GM21390 (cell line): ENCODE results near the gene MCUB.
"Not testable (repeated sequence)": the region's sequence is repeated elsewhere in the genome, so short reads cannot be mapped to it uniquely, and the experiment has no call there.

Experiments
- ATAC-seq: cut with Tn5 transposase; IDR thresholded peaks from one replicate; pipeline ENCODE4 v1.9.1; 2021; ENCODE audit not compliant: unreplicated experiment

The MCUB gene

DNA sequence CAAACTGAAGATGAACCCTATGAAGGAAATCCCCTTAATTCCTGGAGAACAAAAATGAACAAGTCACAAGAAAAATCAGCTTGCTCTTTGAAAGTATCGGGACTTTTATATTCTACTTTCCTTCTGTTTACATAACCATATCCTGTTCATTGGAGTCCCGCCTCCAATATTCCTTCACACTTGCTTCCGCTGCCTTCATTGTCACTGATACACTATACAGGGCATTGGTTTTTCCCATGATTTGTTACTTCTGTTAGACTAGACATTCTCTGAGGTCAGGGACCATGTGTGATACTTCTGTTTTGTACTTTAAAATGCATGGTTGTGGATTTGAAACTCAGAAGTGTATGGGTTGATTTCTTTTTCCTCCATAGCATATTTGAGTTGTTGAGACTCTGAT, 18.8 kb downstream of the MCUB start:
- ATAC-seq, result no peak

DNA sequence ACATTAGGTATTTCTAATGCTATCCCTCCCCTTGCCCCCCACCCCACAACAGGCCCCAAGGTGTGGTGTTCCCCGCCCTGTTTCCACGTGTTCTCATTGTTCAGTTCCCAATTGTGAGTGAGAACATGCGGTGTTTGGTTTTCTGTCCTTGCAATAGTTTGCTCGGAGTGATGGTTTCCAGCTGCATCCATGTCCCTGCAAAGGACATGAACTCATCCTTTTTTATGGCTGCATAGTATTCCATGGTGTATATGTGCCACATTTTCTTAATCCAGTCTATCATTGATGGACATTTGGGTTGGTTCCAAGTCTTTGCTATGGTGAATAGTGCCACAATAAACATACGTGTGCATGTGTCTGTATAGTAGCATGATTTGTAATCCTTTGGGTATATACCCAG, 20.0 kb downstream of the MCUB start:
- not testable (repeated sequence) for ATAC-seq

DNA sequence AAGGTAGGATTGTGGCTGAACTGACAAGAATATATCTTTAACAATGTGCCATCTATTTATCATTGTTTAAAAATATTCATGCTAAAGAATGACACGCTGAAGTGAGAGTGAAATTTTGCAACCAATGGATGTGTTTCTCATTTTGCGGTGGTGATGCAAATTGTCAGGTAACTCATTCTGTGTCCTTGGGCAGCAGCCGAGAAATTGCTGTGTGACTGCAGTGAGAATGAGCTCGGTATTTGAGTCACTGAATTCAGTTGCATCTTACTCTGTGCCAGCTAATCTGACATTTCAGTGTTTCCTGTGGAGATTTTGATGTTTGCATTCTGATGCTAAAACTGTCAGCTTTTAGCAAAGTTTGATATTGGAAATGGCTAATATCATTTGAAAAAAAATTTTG, 28.1 kb downstream of the MCUB start:
- peak; percentile 98 for ATAC-seq

DNA sequence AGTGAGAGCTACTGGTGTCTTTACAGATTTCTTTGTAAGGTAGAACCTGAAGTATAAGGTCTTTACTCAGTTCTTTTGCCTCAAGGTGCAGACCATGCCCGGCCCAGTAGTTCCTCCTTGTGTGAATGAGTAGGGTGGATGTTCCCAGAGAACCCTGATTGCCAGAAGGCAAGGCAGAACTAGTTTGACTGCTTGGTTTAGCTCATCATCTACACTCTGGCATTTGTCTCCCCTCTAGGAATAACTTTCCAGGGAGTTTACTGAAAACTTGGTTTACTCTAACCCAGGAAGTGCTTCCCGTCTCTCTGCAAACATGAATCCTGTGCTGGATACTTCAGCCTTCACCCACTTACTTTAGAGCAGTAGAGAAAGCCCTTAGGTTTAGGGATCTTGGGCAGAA, 29.1 kb downstream of the MCUB start:
- ATAC-seq, result no peak

DNA sequence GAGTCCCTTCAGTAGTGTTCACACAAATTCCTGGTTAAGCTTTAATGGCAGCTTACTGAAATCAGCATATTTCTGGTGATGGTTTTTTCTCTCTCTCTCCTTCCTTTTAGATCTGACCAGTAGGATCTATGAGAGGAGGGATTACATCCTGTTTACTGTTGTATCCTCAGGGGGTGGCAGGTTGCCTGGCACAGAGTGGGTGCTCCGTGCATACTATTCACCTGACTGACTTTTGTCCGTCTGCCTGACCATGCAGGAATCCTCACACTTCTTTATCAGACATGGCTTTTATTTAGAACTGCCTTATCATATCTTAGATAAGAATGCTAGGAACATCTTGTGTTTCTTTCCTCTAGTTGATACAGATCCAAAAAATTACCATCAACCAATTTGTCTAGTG, 29.6 kb downstream of the MCUB start:
- no peak for ATAC-seq

DNA sequence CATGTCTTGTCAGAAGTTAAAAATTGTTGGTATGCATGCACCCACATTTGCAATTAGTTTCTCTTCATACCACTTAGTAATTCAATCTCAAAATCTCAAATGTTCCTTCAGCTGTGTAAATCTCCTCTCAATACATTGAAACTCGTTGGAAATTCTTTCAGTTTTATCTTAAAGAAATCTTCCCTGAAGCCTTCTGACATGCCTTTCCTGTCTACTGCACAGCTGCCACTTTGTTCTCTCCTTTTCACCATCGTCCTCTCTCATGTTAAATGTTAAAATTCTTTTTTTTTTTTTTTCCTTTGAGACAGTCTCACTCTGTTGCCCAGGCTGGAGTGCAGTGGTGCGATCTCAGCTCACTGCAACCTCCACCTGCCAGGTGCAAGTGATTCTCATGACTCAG, 30.9 kb downstream of the MCUB start:
- ATAC-seq, result no peak

DNA sequence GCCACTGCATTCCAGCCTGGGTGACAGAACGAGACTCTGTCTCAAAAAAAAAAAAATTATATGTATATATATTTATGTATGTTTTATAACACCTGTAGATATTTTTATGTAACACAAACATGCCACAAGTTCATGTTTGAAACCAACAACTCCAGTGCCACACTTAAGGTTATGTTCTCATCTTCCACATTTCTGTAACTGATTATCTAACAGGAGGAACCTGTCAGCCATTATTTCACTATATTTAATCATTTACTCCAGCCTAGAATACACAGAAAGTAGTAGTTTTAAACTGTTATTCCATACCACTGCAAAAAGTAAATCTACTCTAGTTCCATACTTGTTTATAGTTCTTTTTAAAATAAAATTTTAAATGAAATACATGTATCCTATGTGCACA, 32.3 kb downstream of the MCUB start:
- no peak for ATAC-seq

DNA sequence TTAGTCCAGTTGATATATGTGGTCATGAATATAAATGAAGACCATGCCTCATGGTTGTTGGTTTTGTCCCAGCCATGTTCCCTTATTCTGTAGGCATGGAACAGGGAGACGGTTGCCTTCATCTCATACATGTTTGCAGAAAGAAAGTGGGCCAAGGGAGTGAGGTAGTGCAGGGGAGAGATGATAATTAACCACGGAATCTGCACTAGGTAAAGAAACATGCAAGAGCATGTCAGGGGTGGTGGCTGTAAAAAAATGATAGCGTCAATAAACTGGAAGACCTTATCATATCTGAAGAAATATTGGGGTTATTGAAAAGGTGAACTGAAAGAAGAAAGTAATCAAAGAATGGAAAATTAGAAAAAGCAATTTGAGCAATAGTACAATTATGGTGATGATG, 35.1 kb downstream of the MCUB start:
- not testable (repeated sequence) for ATAC-seq

DNA sequence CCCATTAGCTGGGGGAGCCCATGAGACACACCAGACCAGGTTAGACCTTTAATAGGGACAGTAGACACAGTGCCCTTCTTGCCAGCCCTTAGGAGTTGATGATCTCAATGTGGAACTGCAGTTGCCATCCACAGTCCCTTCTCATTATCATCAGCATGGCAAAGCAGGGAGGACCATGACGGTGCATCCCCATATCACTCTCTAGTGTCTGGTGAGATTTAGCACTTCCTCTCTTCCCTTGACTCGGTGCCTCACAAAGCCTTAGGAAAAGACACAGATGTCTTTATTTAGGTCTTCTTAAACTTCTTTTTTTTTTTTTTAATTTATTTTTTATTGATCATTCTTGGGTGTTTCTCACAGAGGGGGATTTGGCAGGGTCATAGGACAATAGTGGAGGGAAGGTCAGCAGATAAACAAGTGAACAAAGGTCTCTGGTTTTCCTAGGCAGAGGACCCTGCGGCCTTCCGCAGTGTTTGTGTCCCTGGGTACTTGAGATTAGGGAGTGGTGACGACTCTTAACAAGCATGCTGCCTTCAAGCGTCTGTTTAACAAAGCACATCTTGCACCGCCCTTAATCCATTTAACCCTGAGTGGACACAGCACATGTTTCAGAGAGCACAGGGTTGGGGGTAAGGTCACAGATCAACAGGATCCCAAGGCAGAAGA, 36.5 kb downstream of the MCUB start:
- not testable (repeated sequence) for ATAC-seq

DNA sequence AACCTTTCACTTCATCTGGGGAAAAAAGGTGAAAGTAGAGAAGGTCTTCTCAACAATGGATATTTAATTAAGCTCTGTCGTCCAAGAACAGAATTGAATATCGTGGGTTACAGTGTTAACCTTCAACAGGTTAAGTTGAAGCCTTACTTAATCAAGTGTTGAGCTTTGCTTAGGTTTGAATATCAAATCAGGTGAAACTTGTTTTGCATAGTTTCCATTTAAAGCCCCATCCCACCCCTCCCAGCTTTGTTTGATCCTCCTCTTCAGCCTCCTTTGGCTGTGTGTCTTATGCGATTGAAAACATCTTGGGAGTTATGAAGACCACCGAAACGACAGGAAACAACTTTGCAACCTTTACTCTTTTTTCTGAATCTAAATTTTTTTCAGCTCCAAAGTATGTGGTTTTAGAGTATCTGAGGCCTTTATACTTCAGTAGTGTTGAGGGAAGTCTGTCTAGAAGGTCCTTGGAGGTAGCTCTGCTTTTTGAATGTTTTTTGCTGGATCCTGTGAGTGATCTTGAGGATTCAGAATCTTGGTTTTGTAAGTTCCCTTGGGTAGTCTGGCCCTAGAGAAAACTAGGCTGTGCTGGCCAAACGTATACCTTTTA, 39.1 kb downstream of the MCUB start:
- ATAC-seq, result no peak

DNA sequence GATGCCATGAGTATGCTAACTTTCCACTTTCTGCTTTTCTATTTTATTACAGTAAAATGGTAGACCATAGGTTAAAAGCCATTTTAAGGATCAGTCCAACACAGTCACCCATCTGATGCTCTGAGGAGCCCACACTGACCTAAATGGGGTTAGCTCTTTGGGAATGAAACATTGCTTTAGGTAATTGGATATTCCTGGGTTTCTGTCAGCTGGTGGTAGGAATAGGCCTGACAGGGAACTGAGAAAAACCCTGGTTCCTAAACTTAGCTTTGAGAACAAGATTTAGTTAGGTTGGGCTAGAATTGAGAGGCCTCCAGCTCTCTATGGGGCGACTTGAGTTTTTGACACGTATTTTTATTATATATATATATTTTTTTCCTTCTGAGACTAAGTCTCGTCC, 40.4 kb downstream of the MCUB start:
- ATAC-seq, result no peak

DNA sequence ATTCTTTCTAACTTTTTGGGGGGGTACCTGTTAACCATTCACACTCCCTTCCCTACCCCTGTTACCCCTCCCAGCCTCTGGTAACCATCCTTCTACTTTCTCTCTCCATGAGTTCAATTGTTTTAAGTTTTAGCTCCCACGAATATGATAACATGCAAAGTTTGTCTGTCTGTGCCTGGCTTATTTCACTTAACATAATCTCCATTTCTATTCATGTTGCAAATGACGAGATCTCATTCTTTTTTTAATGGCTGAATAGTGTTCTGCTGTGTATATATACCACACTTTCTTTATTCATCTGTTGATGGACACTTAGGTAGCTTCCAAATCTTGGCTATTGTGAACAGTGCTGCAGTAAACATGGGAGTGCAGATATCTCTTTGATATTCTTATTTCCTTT, 41.3 kb downstream of the MCUB start:
- ATAC-seq, result no peak

DNA sequence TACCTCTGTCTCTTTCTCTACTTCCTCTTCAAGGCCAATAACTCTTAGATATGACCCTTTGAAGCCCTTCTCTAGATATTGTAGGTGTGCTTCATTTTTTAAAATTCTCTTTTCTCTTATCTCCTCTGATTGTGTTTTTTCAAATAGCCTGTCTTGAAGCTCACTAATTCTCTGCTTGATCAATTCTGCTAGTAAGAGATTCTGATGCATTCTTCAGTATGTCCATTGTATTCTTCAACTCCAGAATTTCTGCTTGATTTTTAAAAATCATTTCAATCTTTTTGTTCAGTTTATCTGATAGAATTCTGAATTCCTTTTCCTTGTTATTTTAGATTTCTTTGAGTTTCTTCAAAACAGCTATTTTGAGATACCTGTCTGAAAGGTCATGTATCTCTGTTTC, 47.9 kb downstream of the MCUB start:
- no peak for ATAC-seq

DNA sequence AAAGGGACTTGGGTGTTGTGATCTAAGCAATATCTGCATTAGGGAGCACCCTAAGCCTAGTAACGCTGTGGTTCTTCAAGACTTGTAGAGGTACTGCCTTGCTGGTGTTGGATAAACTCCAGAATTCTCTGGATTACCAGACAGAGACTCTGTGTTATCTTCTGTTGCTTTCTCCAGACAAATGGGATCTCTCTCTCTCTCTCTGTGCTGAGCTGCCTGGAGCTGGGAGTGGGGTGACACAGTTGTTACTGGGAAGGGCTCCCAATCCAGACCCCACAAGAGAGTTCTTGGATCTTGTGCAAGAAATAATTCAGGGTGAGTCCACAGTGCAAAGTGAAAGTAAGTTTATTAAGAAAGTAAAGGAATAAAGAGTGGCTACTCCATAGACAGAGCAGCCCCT, 48.8 kb downstream of the MCUB start:
- ATAC-seq, result no peak

DNA sequence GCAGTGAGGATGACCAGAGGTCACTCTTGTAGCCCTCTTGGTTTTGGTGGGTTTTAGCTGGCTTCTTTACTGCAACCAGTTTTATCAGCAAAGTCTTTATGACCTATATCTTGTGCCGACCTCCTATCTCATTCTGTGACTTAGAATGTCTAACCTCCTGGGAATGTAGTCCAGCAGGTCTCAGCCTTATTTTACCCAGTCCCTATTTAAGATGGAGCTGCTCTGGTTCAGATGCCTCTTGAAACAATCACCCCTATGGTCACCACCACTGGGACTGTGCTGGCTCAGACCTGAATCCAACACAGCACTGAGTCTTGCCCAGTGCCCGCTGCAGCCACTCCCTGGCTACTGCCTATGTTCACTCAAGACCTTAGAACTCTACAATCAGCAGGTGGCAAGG, 49.4 kb downstream of the MCUB start:
- ATAC-seq, result no peak

DNA sequence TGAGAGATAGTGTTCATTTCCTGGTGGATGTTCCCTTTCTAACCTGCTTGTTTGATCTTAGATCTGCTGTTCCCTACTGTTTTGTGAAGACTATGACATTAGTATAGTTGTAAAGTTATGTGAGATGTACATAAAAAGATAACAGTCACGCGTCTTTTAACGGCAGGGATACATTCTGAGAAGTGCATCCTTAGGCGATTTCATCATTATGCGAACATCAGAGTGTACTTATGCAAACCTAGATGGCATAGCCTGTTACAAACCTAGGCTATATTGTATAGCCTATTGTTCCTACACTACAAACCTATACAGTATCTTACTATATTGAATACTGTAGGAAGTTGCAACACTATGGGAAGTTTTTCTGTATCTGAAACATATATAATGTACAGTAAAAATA, 50.4 kb downstream of the MCUB start:
- no peak for ATAC-seq

DNA sequence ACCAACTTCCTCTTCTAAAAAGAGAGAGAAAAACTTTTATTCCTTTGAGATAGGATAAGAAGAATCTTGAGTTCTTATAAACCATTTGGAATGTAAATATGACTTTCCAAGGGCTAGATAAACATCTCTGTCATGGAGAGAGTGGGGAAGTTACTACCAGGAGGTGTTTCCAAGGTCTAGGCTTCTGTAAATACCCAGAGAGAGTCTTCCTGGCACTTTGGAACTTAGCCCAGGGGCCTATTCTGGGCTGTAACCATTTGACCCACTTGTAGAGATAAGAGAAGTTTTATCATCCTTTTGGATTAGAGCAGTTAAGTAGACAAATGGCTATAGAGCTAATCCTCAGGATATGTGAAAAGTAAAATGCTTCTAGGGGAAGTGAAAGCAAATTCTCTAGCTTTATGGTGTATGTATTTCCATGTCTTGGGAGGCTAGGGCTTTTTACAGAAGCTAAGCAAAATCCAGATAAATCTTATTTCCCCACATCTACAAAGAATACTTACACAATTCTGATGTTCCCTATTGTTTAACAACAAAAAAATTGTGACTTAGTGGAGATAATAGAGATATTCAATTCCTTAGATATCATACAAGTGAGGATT, 51.1 kb downstream of the MCUB start:
- no peak for ATAC-seq

DNA sequence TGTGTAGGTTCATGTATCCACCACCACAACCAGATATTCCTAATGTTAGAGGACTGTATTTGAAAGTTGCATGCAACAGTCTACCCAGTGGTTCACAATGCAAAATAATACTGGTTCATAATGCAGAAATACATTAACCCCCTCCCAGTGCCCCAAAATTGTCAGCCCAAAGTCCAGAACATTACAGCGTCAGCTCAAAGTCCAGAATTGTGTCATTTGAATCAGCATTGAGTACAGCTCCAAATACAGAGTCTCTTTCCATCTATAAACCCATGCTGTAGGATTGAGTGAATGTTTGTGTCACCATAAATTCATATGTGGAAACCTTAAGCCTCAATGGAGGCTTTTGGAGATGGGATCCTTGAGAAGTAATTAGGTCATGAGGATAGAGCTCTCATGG, 54.0 kb downstream of the MCUB start:
- no peak for ATAC-seq

DNA sequence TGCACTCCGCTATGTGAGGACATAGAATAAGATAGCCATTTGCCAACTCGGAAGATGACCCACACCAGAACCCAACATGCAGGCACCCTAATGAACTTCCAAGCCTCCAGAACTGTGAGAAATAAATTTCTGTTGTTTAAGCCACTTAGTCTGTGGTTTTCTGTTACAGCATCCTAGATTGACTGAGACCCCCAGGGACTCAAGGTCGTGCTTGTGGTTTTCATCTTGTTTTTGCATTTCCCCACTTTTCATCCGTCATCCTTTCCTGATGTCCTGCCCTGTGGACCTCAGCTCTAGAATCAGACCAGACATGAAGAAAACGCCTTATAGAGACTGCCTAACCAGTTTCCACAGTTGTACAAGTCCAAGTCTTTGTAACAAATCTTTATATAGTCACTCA, 54.4 kb downstream of the MCUB start:
- no peak for ATAC-seq

DNA sequence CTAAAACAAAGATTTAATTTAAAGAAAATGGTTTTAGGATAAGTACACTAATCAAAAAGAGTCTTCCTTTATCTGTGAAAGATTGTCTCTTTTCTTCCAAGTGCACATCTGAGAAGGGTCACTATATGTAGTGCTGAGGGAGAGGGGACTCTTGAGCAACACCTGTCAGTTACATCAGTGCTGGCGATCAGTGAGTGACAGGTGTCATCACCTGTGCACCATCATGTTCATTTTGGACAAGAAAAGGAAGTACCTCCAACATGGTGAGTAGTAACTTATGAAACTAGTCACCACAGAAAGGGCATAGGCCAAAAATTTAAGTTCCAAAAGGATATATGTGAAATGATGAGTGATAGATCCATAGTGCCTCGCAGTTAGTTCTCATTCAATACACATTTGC, 55.7 kb downstream of the MCUB start:
- ATAC-seq, result no peak

DNA sequence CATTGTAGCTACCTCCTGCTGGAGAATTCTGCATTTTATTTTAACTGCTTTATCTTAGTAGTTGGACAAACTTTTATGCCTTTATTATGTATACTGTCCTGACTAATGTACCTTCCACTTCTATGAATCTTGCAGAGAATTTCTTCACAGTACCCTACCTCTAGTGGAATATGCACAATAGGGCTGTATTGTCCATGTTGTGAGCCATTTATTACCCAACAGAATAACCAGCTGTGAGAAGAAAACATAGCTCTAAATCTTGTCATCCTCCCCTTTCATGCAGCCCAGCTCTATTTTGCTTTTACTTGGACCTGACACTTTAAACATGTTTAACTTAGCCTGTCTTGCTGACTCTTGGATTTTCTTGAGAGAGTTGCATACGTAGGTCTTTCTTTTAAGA, 56.2 kb downstream of the MCUB start:
- ATAC-seq, result no peak

DNA sequence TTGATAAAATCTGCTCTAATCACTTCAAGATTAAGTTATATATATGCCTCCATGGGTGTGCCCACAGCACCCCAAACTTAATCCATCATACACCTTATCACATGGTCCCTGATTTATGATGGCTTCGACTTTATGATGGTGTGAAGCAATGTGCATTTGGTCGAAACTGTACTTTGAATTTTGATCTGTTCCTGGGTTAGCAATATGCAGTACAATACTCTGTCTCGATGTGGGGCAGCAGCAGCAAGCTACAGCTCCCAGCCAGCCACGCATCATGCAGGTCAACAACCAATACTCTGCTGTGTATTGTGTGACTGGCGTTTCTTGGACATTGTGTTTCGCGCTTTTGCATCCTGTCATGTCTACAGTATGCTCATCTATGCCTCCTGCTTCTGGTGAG, 62.6 kb downstream of the MCUB start:
- no peak for ATAC-seq

DNA sequence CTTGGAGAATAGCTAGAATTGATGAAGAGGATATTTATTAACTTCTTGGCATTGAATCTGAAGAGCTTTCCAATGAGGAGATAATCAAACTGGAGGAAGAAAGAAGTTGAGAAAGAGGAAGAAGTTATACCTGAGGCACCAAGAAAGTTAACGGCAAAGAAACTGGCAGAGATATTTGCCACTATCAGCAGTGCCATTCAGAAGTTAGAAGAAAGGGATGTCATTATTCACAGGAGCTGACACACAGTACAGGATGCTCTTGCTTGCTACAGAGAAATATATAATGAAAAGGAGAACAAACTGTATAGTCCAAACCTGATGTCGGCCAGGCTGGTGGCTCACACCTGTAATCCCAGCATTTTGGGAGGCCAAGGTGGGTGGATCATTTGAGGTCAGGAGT, 64.5 kb downstream of the MCUB start:
- no peak for ATAC-seq
